Caco-2 (cell line): ENCODE results near the gene TMEM176B. TPM values are rescaled to one million over a fixed set of nuclear protein-coding genes. Genes with fewer than 3 reads are reported as not detected.
A peak's percentile ranks its signal among the peaks of the same experiment; 100 is the strongest.
"Not testable (repeated sequence)": the region's sequence is repeated elsewhere in the genome, so short reads cannot be mapped to it uniquely, and the experiment has no call there.

Experiments
- BruUV-seq: library from RNA; stranded (reverse); fragments of 400-500 nt; replicated peaks from 2 replicates; lab custom pipeline; 2021; lab: Mats Ljungman, UMichigan
- CTCF ChIA-PET: fragments of 300-600 bp; sonication (Branson Sonifier 250); formaldehyde crosslinking; loops from one replicate; lab custom pipeline; 2022; ENCODE audit warnings: antibody characterized with exemption; lab: Charles Lee
- POLR2A ChIA-PET: fragments of 300-600 bp; sonication (Branson Sonifier 250); formaldehyde crosslinking; loops from one replicate; lab custom pipeline; 2022; ENCODE audit warnings: antibody characterized with exemption; lab: Charles Lee
- DNase-seq, 2 experiments: peaks; one replicate each; pipeline versions ENCODE4 v3.0.0 to v3.0.0-alpha.2; 2020 to 2022
- H3K27me3 ChIP-seq: replicated peaks from 2 replicates; pipeline ENCODE4 v1.6.0; 2011; ENCODE audit warnings: low read length; ENCODE audit not compliant: control insufficient read depth, insufficient read depth
- H3K36me3 ChIP-seq: 2 replicates; pipeline ENCODE4 v1.5.1; 2011; ENCODE audit warnings: low read length; ENCODE audit not compliant: control insufficient read depth, insufficient read depth
- H3K4me1 ChIP-seq: fragments of 250-450 bp; sonication (Bioruptor Pico); 2 replicates; pipeline ENCODE4 v1.5.1; 2020; ENCODE audit warnings: mild to moderate bottlenecking
- H3K4me3 ChIP-seq: 2 replicates; pipeline ENCODE4 v1.5.1; 2011; ENCODE audit warnings: low read depth, mild to moderate bottlenecking, control low read depth, low read length
- H3K9me3 ChIP-seq: fragments of 250-450 bp; sonication (Bioruptor Pico); 2 replicates; pipeline ENCODE4 v1.5.1; 2020; ENCODE audit warnings: mild to moderate bottlenecking, moderate library complexity
- H3K27ac Mint-ChIP-seq: one replicate; pipeline ENCODE4 v1.8.0; 2022; ENCODE audit warnings: mixed read lengths; ENCODE audit not compliant: unreplicated experiment
- H3K27me3 Mint-ChIP-seq: one replicate; pipeline ENCODE4 v1.8.0; 2022; ENCODE audit warnings: mixed read lengths; ENCODE audit not compliant: insufficient read depth, unreplicated experiment
- H3K36me3 Mint-ChIP-seq: one replicate; pipeline ENCODE4 v1.8.0; 2022; ENCODE audit warnings: mild to moderate bottlenecking, mixed read lengths; ENCODE audit not compliant: insufficient read depth, unreplicated experiment
- H3K4me1 Mint-ChIP-seq: one replicate; pipeline ENCODE4 v1.8.0; 2022; ENCODE audit warnings: low read depth, mixed read lengths; ENCODE audit not compliant: unreplicated experiment
- H3K4me3 Mint-ChIP-seq: one replicate; pipeline ENCODE4 v1.8.0; 2022; ENCODE audit warnings: mild to moderate bottlenecking, moderate library complexity, mixed read lengths; ENCODE audit not compliant: unreplicated experiment
- H3K9me3 Mint-ChIP-seq: one replicate; pipeline ENCODE4 v1.8.0; 2022; ENCODE audit warnings: mixed read lengths; ENCODE audit not compliant: unreplicated experiment
- CTCF ChIP-seq, 2 experiments: fragments of 200-600 bp in 1 of 2; IDR thresholded peaks; 1 replicate in 1 of 2; 2 replicates in 1 of 2; pipeline versions ENCODE4 v1.5.1 to v1.8.0; 2011 to 2022; ENCODE audit warnings: antibody characterized with exemption in 1 of 2, control low read depth in 1 of 2, inconsistent platforms in 1 of 2, low read depth in 1 of 2, low read length in 1 of 2, mild to moderate bottlenecking in 1 of 2, moderate library complexity in 1 of 2; ENCODE audit not compliant: insufficient read depth in 1 of 2, severe bottlenecking in 1 of 2, unreplicated experiment in 1 of 2
- intact Hi-C: fragments of 100-400 bp; cut with micrococcal nuclease; formaldehyde crosslinking; loops from one replicate; pipeline ENCODE4 v1.10.0; 2022; ENCODE audit not compliant: unreplicated experiment
- total RNA-seq: library from RNA; stranded (reverse); gene quantifications from 2 replicates; pipeline ENCODE4 v1.2.3, GENCODE V29; 2022

TMEM176B gene
- total RNA-seq, 1 experiment from 2014 or later = 35.8 TPM

DNA sequence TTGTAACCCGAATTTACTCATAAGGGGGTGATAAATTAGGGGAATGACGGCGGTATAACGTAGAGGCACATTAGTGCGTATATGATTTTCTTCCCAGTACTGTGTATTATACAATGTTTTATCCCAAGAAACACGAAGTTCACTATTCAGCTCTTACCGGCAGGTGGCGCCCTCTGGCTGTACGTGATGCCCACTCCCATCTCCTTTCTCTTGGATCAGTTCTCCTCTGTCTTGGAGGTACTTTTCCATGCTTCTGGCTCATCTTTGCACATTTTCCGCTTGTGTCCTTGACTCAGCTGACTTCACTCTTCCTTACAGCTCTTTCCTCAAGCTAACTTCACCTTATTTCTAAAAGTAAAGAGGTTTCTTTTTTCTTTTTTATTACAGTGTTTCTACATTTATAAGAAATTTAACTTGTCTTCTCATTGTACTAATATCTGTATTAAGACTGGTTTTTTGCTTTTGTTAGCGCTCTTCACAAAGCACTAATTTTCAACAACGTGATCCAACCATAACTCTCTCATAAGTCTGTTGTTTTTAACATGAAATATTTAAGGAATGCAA is 21.3 kb downstream of the TMEM176B start:
- H3K4me3 Mint-ChIP-seq = no peak overlapping the region
- H3K27me3 Mint-ChIP-seq = peaks cover 3% of the 10 kb centered on the region
- CTCF ChIA-PET = interaction anchor here (0.7 to 1.3 kb wide), 7 partner anchors 9 to 119 kb away, joined by 3 to 9 read pairs (median 4); no protein-coding TSS in a partner anchor
- peak; percentile 80 to 87 for DNase-seq
- no peaks in the 10 kb centered on the region for H3K27me3 ChIP-seq
- intact Hi-C loops = loop anchor here (1.0 to 5.0 kb wide), 5 partner anchors 30 to 208 kb away; no protein-coding TSS in a partner anchor
- H3K9me3 Mint-ChIP-seq = no peaks in the 10 kb centered on the region
- POLR2A ChIA-PET = no interaction called here
- no TSS peak for BruUV-seq
- H3K9me3 ChIP-seq = peaks cover 4% of the 10 kb centered on the region; the same call in 1 of the 2 replicates
- H3K4me1 ChIP-seq = peaks cover 4% of the 10 kb centered on the region
- no peaks in the 10 kb centered on the region for H3K36me3 ChIP-seq
- H3K36me3 Mint-ChIP-seq = no peaks in the 10 kb centered on the region
- peak; percentile 86 to 90 for TF ChIP-seq CTCF (IDR thresholded peaks at IDR 0.05; ENCODE audit: insufficient read depth in 1 of 2, low read depth in 1 of 2, low read length in 1 of 2, severe bottlenecking in 1 of 2, unreplicated experiment in 1 of 2)
- no peak overlapping the region for H3K27ac Mint-ChIP-seq
- no peak overlapping the region for H3K4me3 ChIP-seq
- H3K4me1 Mint-ChIP-seq = peaks cover 7% of the 10 kb centered on the region

GRCh38 chr7:150778014-150778737 is 22.0 kb downstream of the TMEM176B start:
- TF ChIP-seq CTCF (IDR thresholded peaks at IDR 0.05; ENCODE audit: insufficient read depth in 1 of 2, low read depth in 1 of 2, low read length in 1 of 2, severe bottlenecking in 1 of 2, unreplicated experiment in 1 of 2) = peak in 1 of 2 experiments; percentile 1
- CTCF ChIA-PET = interaction anchor here (0.7 to 1.3 kb wide), 7 partner anchors 10 to 120 kb away, joined by 3 to 9 read pairs (median 4); no protein-coding TSS in a partner anchor
- Mint-ChIP-seq H3K4me1 (peaks cover 7% of the 10 kb centered on the region), H3K9me3 (no peaks in the 10 kb centered on the region), H3K4me3 (no peak overlapping the region), H3K27me3 (peaks cover 3% of the 10 kb centered on the region), H3K36me3 (no peaks in the 10 kb centered on the region), H3K27ac (no peak overlapping the region)
- DNase-seq = no peak
- H3K36me3 ChIP-seq = no peaks in the 10 kb centered on the region
- no peaks in the 10 kb centered on the region for H3K4me1 ChIP-seq
- H3K27me3 ChIP-seq = no peaks in the 10 kb centered on the region
- H3K9me3 ChIP-seq = peaks cover 4% of the 10 kb centered on the region; the same call in 1 of the 2 replicates
- intact Hi-C loops = loop anchor here (1.0 to 5.0 kb wide), 5 partner anchors 31 to 209 kb away; no protein-coding TSS in a partner anchor
- POLR2A ChIA-PET = no interaction called here
- H3K4me3 ChIP-seq = no peak overlapping the region
- no TSS peak for BruUV-seq

DNA sequence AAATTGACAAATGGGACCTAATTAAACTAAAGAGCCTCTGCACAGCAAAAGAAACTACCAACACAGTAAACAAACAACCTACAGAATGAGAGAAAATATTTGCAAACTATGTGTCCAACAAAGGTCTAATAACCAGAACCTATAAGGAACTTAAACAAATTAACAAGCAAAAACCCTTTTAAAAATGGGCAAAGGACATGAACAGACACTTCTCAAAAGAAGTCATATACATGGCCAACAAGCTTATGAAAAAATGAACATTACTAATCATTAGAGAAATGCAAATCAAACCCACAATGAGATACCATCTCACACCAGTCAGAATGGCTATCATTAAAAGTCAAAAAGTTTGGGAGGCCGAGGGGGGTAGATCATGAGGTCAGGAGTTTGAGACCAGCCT is 26.0 kb downstream of the TMEM176B start:
- H3K4me1 Mint-ChIP-seq, H3K27me3 ChIP-seq, H3K27ac Mint-ChIP-seq, H3K4me3 ChIP-seq, CTCF ChIA-PET, BruUV-seq, H3K27me3 Mint-ChIP-seq, H3K4me3 Mint-ChIP-seq, H3K36me3 ChIP-seq, intact Hi-C loops, POLR2A ChIA-PET, H3K9me3 Mint-ChIP-seq, H3K9me3 ChIP-seq, H3K36me3 Mint-ChIP-seq, H3K4me1 ChIP-seq, DNase-seq: not testable (repeated sequence)
